ENCODE measurements around the gene BNC2. TPM values are rescaled to one million over a fixed set of nuclear protein-coding genes. Genes with fewer than 3 reads are reported as not detected.

BNC2 gene
- total RNA-seq, 1 experiment from 2014 or later, result 5.7 TPM

GRCh38 chr9:16743375-16743774 lies 127.1 kb downstream of the BNC2 start:
- ChIA-PET CTCF (no interaction called here), POLR2A (no interaction called here)
- intact Hi-C loops (cut with micrococcal nuclease; ENCODE audit: unreplicated experiment), result no loop called here

GRCh38 chr9:16735001-16735400 lies 135.5 kb downstream of the BNC2 start:
- no peak overlapping the region for H3K27ac ChIP-seq (ENCODE audit: low read length)
- BruUV-seq (replicated peaks), result no TSS peak
- ChIA-PET CTCF (no interaction called here), POLR2A (interaction anchor here (0.6 kb wide), 1 partner anchor 152 kb away, joined by 3 read pairs; no protein-coding TSS in a partner anchor)
- ATAC-seq (no peak), DNase-seq (ENCODE audit: low read depth, low spot score) (no peak)
- H3K9me3 ChIP-seq (ENCODE audit: control insufficient read depth, insufficient read depth, low read depth, low read length), result no peaks in the 10 kb centered on the region
- intact Hi-C loops (cut with micrococcal nuclease; ENCODE audit: unreplicated experiment), result no loop called here
- in situ Hi-C loops (cut with HindIII; ENCODE audit: low pct_unique_long_range_greater_than_20kb, low sequenced_read_pairs), result no loop called here
- H3K4me1 ChIP-seq (ENCODE audit: control insufficient read depth, insufficient read depth, low read length), result no peaks in the 10 kb centered on the region
- H3K27me3 ChIP-seq (ENCODE audit: control insufficient read depth, insufficient read depth, low read length), result no peaks in the 10 kb centered on the region
- TF ChIP-seq REST (IDR thresholded peaks at IDR 0.05; ENCODE audit: insufficient read depth in 1 of 2, low read depth in 2 of 2, low read length in 1 of 2) (no peak), POLR2AphosphoS5 (IDR thresholded peaks at IDR 0.05; ENCODE audit: low read depth, low read length) (no peak), CTCF (IDR thresholded peaks at IDR 0.05) (no peak), TCF7L2 (IDR thresholded peaks at IDR 0.05; ENCODE audit: low read depth, low read length) (no peak), SIN3A (IDR thresholded peaks at IDR 0.05; ENCODE audit: borderline replicate concordance, insufficient read depth, low read depth, low read length) (no peak)
- no peak overlapping the region for H3K4me3 ChIP-seq (ENCODE audit: low read depth in 2 of 2, low read length in 2 of 2)
- H3K36me3 ChIP-seq (ENCODE audit: control insufficient read depth, insufficient read depth, low read length), result no peaks in the 10 kb centered on the region

More at GRCh38 chr9:16743375-16743774, 127.1 kb downstream of the BNC2 start:
- Histone ChIP-seq H3K27ac (ENCODE audit: low read length) (no peak overlapping the region), H3K36me3 (ENCODE audit: control insufficient read depth, insufficient read depth, low read length) (no peaks in the 10 kb centered on the region), H3K4me1 (ENCODE audit: control insufficient read depth, insufficient read depth, low read length) (no peaks in the 10 kb centered on the region), H3K27me3 (ENCODE audit: control insufficient read depth, insufficient read depth, low read length) (no peaks in the 10 kb centered on the region), H3K4me3 (ENCODE audit: low read depth in 2 of 2, low read length in 2 of 2) (no peak overlapping the region), H3K9me3 (ENCODE audit: control insufficient read depth, insufficient read depth, low read depth, low read length) (no peaks in the 10 kb centered on the region)
- in situ Hi-C loops (cut with HindIII; ENCODE audit: low pct_unique_long_range_greater_than_20kb, low sequenced_read_pairs), result no loop called here
- TF ChIP-seq POLR2AphosphoS5 (IDR thresholded peaks at IDR 0.05; ENCODE audit: low read depth, low read length) (no peak), REST (IDR thresholded peaks at IDR 0.05; ENCODE audit: insufficient read depth in 1 of 2, low read depth in 2 of 2, low read length in 1 of 2) (no peak), SIN3A (IDR thresholded peaks at IDR 0.05; ENCODE audit: borderline replicate concordance, insufficient read depth, low read depth, low read length) (no peak), CTCF (IDR thresholded peaks at IDR 0.05) (no peak), TCF7L2 (IDR thresholded peaks at IDR 0.05; ENCODE audit: low read depth, low read length) (no peak)
- no peak for DNase-seq (ENCODE audit: low read depth, low spot score)
- no peak for ATAC-seq
- BruUV-seq (replicated peaks), result no TSS peak

Data from Panc1 (cell line).